ENCODE data around the gene LYPD6B. TPM values are rescaled to one million over a fixed set of nuclear protein-coding genes. Genes with fewer than 3 reads are reported as not detected.

Gene LYPD6B
- total RNA-seq, 1 experiment from 2014 or later: 35.8 TPM

DNA sequence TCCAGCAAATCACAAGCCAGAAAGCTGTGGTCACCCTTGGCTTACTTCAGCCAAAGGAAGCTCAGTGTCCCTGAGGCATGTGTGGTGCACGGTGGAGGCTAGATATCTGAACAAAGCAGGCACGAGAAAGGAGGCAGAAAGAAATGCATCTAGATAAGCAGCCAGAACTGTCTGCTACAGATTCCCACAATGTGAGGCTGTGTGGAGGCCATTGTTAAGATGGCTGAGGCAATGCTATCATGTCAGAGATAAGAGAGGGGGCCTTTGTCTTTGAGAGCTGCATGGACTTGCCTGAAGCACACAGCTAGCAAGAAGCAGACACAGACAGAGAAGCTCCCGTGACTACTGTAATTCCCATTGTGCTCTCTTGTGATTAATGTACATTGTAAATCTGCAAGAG is 181.4 kb downstream of the LYPD6B start:
- intact Hi-C loops (cut with micrococcal nuclease; ENCODE audit: unreplicated experiment): loop anchor here (5.0 kb wide), 1 partner anchor 53 kb away; no protein-coding TSS in a partner anchor
- no TSS peak for BruUV-seq (replicated peaks)
- no peaks in the 10 kb centered on the region for H3K27me3 Mint-ChIP-seq (ENCODE audit: insufficient read depth, unreplicated experiment)
- Histone ChIP-seq H3K4me3 (ENCODE audit: low read depth, low read length) (no peak overlapping the region), H3K36me3 (ENCODE audit: control insufficient read depth, insufficient read depth, low read length) (no peaks in the 10 kb centered on the region), H3K27me3 (replicated peaks; ENCODE audit: control insufficient read depth, insufficient read depth, low read length) (no peaks in the 10 kb centered on the region), H3K9me3 (no peaks in the 10 kb centered on the region), H3K4me1 (peaks cover 59% of the 10 kb centered on the region)
- TF ChIP-seq CTCF (IDR thresholded peaks at IDR 0.05; ENCODE audit: insufficient read depth in 1 of 2, low read depth in 1 of 2, low read length in 1 of 2, severe bottlenecking in 1 of 2, unreplicated experiment in 1 of 2): no peak
- H3K4me3 Mint-ChIP-seq (ENCODE audit: unreplicated experiment): no peak overlapping the region
- no peaks in the 10 kb centered on the region for H3K9me3 Mint-ChIP-seq (ENCODE audit: unreplicated experiment)
- H3K27ac Mint-ChIP-seq (ENCODE audit: unreplicated experiment): no peak overlapping the region
- DNase-seq: peak in 1 of 2 experiments; percentile 45
- H3K4me1 Mint-ChIP-seq (ENCODE audit: low read depth, unreplicated experiment): peaks cover 51% of the 10 kb centered on the region
- POLR2A ChIA-PET: no interaction called here
- CTCF ChIA-PET: no interaction called here
- H3K36me3 Mint-ChIP-seq (ENCODE audit: insufficient read depth, unreplicated experiment): peaks cover 11% of the 10 kb centered on the region

- Histone ChIP-seq H3K9me3 (no peaks in the 10 kb centered on the region), H3K27me3 (replicated peaks; ENCODE audit: control insufficient read depth, insufficient read depth, low read length) (no peaks in the 10 kb centered on the region), H3K4me1 (peaks cover 62% of the 10 kb centered on the region), H3K4me3 (ENCODE audit: low read depth, low read length) (no peak overlapping the region), H3K36me3 (ENCODE audit: control insufficient read depth, insufficient read depth, low read length) (no peaks in the 10 kb centered on the region)
- TF ChIP-seq CTCF (IDR thresholded peaks at IDR 0.05; ENCODE audit: insufficient read depth in 1 of 2, low read depth in 1 of 2, low read length in 1 of 2, severe bottlenecking in 1 of 2, unreplicated experiment in 1 of 2): no peak
- ChIA-PET CTCF (no interaction called here), POLR2A (no interaction called here)
- H3K4me1 Mint-ChIP-seq (ENCODE audit: low read depth, unreplicated experiment): peaks cover 51% of the 10 kb centered on the region
- no peaks in the 10 kb centered on the region for H3K9me3 Mint-ChIP-seq (ENCODE audit: unreplicated experiment)
- no peak overlapping the region for H3K27ac Mint-ChIP-seq (ENCODE audit: unreplicated experiment)
- H3K4me3 Mint-ChIP-seq (ENCODE audit: unreplicated experiment): no peak overlapping the region
- no peaks in the 10 kb centered on the region for H3K27me3 Mint-ChIP-seq (ENCODE audit: insufficient read depth, unreplicated experiment)
- intact Hi-C loops (cut with micrococcal nuclease; ENCODE audit: unreplicated experiment): loop anchor here (5.0 kb wide), 1 partner anchor 54 kb away; no protein-coding TSS in a partner anchor
- DNase-seq: no peak
- peaks cover 7% of the 10 kb centered on the region for H3K36me3 Mint-ChIP-seq (ENCODE audit: insufficient read depth, unreplicated experiment)
- no TSS peak for BruUV-seq (replicated peaks)
Measured at GRCh38 chr2:149221002-149221401, 182.5 kb downstream of the LYPD6B start.

DNA sequence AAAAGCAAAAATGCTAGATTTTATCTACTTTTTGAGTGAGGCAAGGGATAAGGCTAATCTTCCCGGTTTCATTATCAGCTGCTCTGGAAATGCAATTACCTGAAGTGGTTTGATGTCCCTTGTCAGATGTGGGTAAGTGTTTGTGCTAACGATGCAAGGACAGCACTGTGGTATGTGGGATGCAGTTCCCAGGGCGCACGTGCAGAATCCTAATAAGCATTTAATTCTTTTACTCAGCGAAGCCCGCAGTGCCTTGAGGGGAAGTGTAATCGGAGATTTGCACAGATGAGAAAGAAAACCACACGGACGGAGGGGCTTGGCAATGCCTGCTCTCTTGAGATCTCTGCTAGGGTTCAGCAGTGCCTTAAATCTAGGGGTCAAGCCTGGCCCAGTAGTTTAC is 183.4 kb downstream of the LYPD6B start:
- CTCF ChIA-PET: no interaction called here
- H3K4me3 ChIP-seq (ENCODE audit: low read depth, low read length): no peak overlapping the region
- Mint-ChIP-seq H3K9me3 (ENCODE audit: unreplicated experiment) (no peaks in the 10 kb centered on the region), H3K4me3 (ENCODE audit: unreplicated experiment) (no peak overlapping the region), H3K36me3 (ENCODE audit: insufficient read depth, unreplicated experiment) (no peaks in the 10 kb centered on the region), H3K27me3 (ENCODE audit: insufficient read depth, unreplicated experiment) (no peaks in the 10 kb centered on the region), H3K27ac (ENCODE audit: unreplicated experiment) (no peak overlapping the region), H3K4me1 (ENCODE audit: low read depth, unreplicated experiment) (peaks cover 59% of the 10 kb centered on the region)
- BruUV-seq (replicated peaks): no TSS peak
- POLR2A ChIA-PET: no interaction called here
- no peaks in the 10 kb centered on the region for H3K36me3 ChIP-seq (ENCODE audit: control insufficient read depth, insufficient read depth, low read length)
- no peaks in the 10 kb centered on the region for H3K9me3 ChIP-seq
- DNase-seq: peak in 1 of 2 experiments; percentile 54
- no peak for TF ChIP-seq CTCF (IDR thresholded peaks at IDR 0.05; ENCODE audit: insufficient read depth in 1 of 2, low read depth in 1 of 2, low read length in 1 of 2, severe bottlenecking in 1 of 2, unreplicated experiment in 1 of 2)
- H3K4me1 ChIP-seq: peaks cover 71% of the 10 kb centered on the region
- no peaks in the 10 kb centered on the region for H3K27me3 ChIP-seq (replicated peaks; ENCODE audit: control insufficient read depth, insufficient read depth, low read length)
- intact Hi-C loops (cut with micrococcal nuclease; ENCODE audit: unreplicated experiment): loop anchor here (5.0 kb wide), 1 partner anchor 55 kb away; no protein-coding TSS in a partner anchor

Measured in Caco-2 (cell line).